Ishikawa (cell line): ENCODE measurements around the gene R3HDM4.

Source experiments
- CEBPB ChIP-seq: IDR thresholded peaks from 2 replicates; pipeline ENCODE4 v1.6.1; 2012
- CREB1 ChIP-seq: IDR thresholded peaks from 2 replicates; pipeline ENCODE4 v1.6.1; 2012; ENCODE audit warnings: low read depth
- EGR1 ChIP-seq: IDR thresholded peaks from 2 replicates; pipeline ENCODE4 v1.6.1; 2012
- EP300 ChIP-seq: IDR thresholded peaks from 2 replicates; pipeline ENCODE4 v1.6.1; 2012; ENCODE audit warnings: borderline replicate concordance
- FOXM1 ChIP-seq: IDR thresholded peaks from 2 replicates; pipeline ENCODE4 v1.6.1; 2012; ENCODE audit warnings: low read depth, borderline replicate concordance
- NFIC ChIP-seq: IDR thresholded peaks from 2 replicates; pipeline ENCODE4 v1.6.1; 2012
- RAD21 ChIP-seq: IDR thresholded peaks from 2 replicates; pipeline ENCODE4 v1.6.1; 2012; ENCODE audit warnings: low read depth
- TAF1 ChIP-seq: IDR thresholded peaks from 2 replicates; pipeline ENCODE4 v1.6.1; 2012; ENCODE audit warnings: low read depth, mild to moderate bottlenecking
- TEAD4 ChIP-seq: IDR thresholded peaks from 2 replicates; pipeline ENCODE4 v1.6.1; 2012
- YY1 ChIP-seq: IDR thresholded peaks from 2 replicates; pipeline ENCODE4 v1.6.1; 2012; ENCODE audit warnings: low read depth
- TF ChIP-seq, protein P1 (sequence below): IDR thresholded peaks from 2 replicates; pipeline ENCODE4 v1.6.1; 2012
- TF ChIP-seq, protein P2 (sequence below): IDR thresholded peaks from 2 replicates; pipeline ENCODE4 v1.6.1; 2012; ENCODE audit warnings: low read depth, mild to moderate bottlenecking

DNA sequence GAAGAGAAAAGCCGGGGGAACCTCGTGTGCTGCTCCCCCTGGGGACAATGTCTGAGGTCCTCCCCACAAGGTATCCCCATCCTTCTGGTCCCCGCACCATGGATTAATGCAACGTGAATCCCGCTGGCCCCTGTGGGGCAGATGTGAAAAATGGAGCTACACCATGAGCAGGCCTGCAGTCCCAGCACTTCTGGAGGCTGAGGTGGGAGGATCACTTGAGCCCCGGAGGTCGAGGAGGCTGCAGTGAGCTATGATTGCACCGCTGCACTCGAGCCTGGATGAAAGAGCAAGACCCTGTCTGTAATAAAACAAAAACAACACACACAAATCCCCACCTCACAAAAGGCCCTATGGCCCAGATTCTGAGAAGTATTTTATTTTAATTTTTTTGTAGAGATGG is 54.7 kb downstream of the R3HDM4 start:
- TF ChIP-seq EP300 (no peak), CEBPB (no peak), FOXM1 (no peak), RAD21 (no peak), YY1 (no peak), NFIC (no peak), TAF1 (no peak), TEAD4 (no peak), CREB1 (no peak), EGR1 (no peak)
- TF ChIP-seq, protein P1, sequence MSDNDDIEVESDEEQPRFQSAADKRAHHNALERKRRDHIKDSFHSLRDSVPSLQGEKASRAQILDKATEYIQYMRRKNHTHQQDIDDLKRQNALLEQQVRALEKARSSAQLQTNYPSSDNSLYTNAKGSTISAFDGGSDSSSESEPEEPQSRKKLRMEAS, result no peak
- TF ChIP-seq, protein P2, sequence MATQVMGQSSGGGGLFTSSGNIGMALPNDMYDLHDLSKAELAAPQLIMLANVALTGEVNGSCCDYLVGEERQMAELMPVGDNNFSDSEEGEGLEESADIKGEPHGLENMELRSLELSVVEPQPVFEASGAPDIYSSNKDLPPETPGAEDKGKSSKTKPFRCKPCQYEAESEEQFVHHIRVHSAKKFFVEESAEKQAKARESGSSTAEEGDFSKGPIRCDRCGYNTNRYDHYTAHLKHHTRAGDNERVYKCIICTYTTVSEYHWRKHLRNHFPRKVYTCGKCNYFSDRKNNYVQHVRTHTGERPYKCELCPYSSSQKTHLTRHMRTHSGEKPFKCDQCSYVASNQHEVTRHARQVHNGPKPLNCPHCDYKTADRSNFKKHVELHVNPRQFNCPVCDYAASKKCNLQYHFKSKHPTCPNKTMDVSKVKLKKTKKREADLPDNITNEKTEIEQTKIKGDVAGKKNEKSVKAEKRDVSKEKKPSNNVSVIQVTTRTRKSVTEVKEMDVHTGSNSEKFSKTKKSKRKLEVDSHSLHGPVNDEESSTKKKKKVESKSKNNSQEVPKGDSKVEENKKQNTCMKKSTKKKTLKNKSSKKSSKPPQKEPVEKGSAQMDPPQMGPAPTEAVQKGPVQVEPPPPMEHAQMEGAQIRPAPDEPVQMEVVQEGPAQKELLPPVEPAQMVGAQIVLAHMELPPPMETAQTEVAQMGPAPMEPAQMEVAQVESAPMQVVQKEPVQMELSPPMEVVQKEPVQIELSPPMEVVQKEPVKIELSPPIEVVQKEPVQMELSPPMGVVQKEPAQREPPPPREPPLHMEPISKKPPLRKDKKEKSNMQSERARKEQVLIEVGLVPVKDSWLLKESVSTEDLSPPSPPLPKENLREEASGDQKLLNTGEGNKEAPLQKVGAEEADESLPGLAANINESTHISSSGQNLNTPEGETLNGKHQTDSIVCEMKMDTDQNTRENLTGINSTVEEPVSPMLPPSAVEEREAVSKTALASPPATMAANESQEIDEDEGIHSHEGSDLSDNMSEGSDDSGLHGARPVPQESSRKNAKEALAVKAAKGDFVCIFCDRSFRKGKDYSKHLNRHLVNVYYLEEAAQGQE, result no peak
